Measurements from ENCODE around the gene CAMTA1.
"Not testable (repeated sequence)": the region's sequence is repeated elsewhere in the genome, so short reads cannot be mapped to it uniquely, and the experiment has no call there.

The CAMTA1 gene

GRCh38 chr1:7409278-7409677 is 624.0 kb downstream of the CAMTA1 start:
- Histone ChIP-seq H3K9me3 (ENCODE audit: control insufficient read depth, low read length) (no peaks in the 10 kb centered on the region), H3K4me3 (ENCODE audit: insufficient read depth, low read depth, low read length) (no peak overlapping the region), H3K27me3 (ENCODE audit: control insufficient read depth, insufficient read depth, low read length, poor library complexity, severe bottlenecking) (no peaks in the 10 kb centered on the region), H3K4me1 (ENCODE audit: control insufficient read depth, insufficient read depth, low read length) (no peaks in the 10 kb centered on the region), H3K27ac (ENCODE audit: insufficient read depth, low read depth, low read length, poor library complexity, severe bottlenecking) (no peak overlapping the region), H3K36me3 (ENCODE audit: control insufficient read depth, insufficient read depth, low read length) (no peaks in the 10 kb centered on the region)
- 89% methylated on average over 8 of the region's 8 CpGs for WGBS, 2 experiments

GRCh38 chr1:7410156-7410555 is 624.9 kb downstream of the CAMTA1 start:
- H3K36me3 ChIP-seq (ENCODE audit: control insufficient read depth, insufficient read depth, low read length): no peaks in the 10 kb centered on the region
- no peaks in the 10 kb centered on the region for H3K4me1 ChIP-seq (ENCODE audit: control insufficient read depth, insufficient read depth, low read length)
- H3K27ac ChIP-seq (ENCODE audit: insufficient read depth, low read depth, low read length, poor library complexity, severe bottlenecking): no peak overlapping the region
- no peaks in the 10 kb centered on the region for H3K9me3 ChIP-seq (ENCODE audit: control insufficient read depth, low read length)
- WGBS, 2 experiments: 89 to 90% methylated on average over 10 of the region's 10 CpGs
- H3K4me3 ChIP-seq (ENCODE audit: insufficient read depth, low read depth, low read length): no peak overlapping the region
- H3K27me3 ChIP-seq (ENCODE audit: control insufficient read depth, insufficient read depth, low read length, poor library complexity, severe bottlenecking): no peaks in the 10 kb centered on the region

- H3K4me1 ChIP-seq (ENCODE audit: control insufficient read depth, insufficient read depth, low read length); H3K9me3 ChIP-seq (ENCODE audit: control insufficient read depth, low read length); H3K27me3 ChIP-seq (ENCODE audit: control insufficient read depth, insufficient read depth, low read length, poor library complexity, severe bottlenecking); H3K4me3 ChIP-seq (ENCODE audit: insufficient read depth, low read depth, low read length); H3K27ac ChIP-seq (ENCODE audit: insufficient read depth, low read depth, low read length, poor library complexity, severe bottlenecking); H3K36me3 ChIP-seq (ENCODE audit: control insufficient read depth, insufficient read depth, low read length): not testable (repeated sequence)
- WGBS, 2 experiments: 95 to 97% methylated on average over 12 of the region's 12 CpGs
Measured at GRCh38 chr1:7417618-7418017, 632.4 kb downstream of the CAMTA1 start.

GRCh38 chr1:7418442-7419080 is 633.3 kb downstream of the CAMTA1 start:
- Histone ChIP-seq H3K4me3 (ENCODE audit: insufficient read depth, low read depth, low read length) (no peak overlapping the region), H3K27ac (ENCODE audit: insufficient read depth, low read depth, low read length, poor library complexity, severe bottlenecking) (no peak overlapping the region), H3K27me3 (ENCODE audit: control insufficient read depth, insufficient read depth, low read length, poor library complexity, severe bottlenecking) (no peaks in the 10 kb centered on the region), H3K9me3 (ENCODE audit: control insufficient read depth, low read length) (no peaks in the 10 kb centered on the region), H3K36me3 (ENCODE audit: control insufficient read depth, insufficient read depth, low read length) (no peaks in the 10 kb centered on the region), H3K4me1 (ENCODE audit: control insufficient read depth, insufficient read depth, low read length) (no peaks in the 10 kb centered on the region)
- WGBS, 2 experiments: 81 to 83% methylated on average over 10 of the region's 11 CpGs

- no peak overlapping the region for H3K4me3 ChIP-seq (ENCODE audit: insufficient read depth, low read depth, low read length)
- 77 to 78% methylated on average over 9 of the region's 9 CpGs for WGBS, 2 experiments
- H3K4me1 ChIP-seq (ENCODE audit: control insufficient read depth, insufficient read depth, low read length): no peaks in the 10 kb centered on the region
- H3K27me3 ChIP-seq (ENCODE audit: control insufficient read depth, insufficient read depth, low read length, poor library complexity, severe bottlenecking): no peaks in the 10 kb centered on the region
- no peak overlapping the region for H3K27ac ChIP-seq (ENCODE audit: insufficient read depth, low read depth, low read length, poor library complexity, severe bottlenecking)
- H3K36me3 ChIP-seq (ENCODE audit: control insufficient read depth, insufficient read depth, low read length): no peaks in the 10 kb centered on the region
- H3K9me3 ChIP-seq (ENCODE audit: control insufficient read depth, low read length): no peaks in the 10 kb centered on the region
Measured at GRCh38 chr1:7420098-7420445, 634.8 kb downstream of the CAMTA1 start.

- Histone ChIP-seq H3K27ac (ENCODE audit: insufficient read depth, low read depth, low read length, poor library complexity, severe bottlenecking) (no peak overlapping the region), H3K4me3 (ENCODE audit: insufficient read depth, low read depth, low read length) (no peak overlapping the region), H3K27me3 (ENCODE audit: control insufficient read depth, insufficient read depth, low read length, poor library complexity, severe bottlenecking) (no peaks in the 10 kb centered on the region), H3K9me3 (ENCODE audit: control insufficient read depth, low read length) (no peaks in the 10 kb centered on the region), H3K36me3 (ENCODE audit: control insufficient read depth, insufficient read depth, low read length) (no peaks in the 10 kb centered on the region), H3K4me1 (ENCODE audit: control insufficient read depth, insufficient read depth, low read length) (no peaks in the 10 kb centered on the region)
- 93 to 94% methylated on average over 6 of the region's 6 CpGs for WGBS, 2 experiments
Measured at GRCh38 chr1:7420470-7421100, 635.3 kb downstream of the CAMTA1 start.

GRCh38 chr1:7421471-7422075 is 636.3 kb downstream of the CAMTA1 start:
- H3K9me3 ChIP-seq (ENCODE audit: control insufficient read depth, low read length): no peaks in the 10 kb centered on the region
- H3K4me3 ChIP-seq (ENCODE audit: insufficient read depth, low read depth, low read length): no peak overlapping the region
- no peaks in the 10 kb centered on the region for H3K27me3 ChIP-seq (ENCODE audit: control insufficient read depth, insufficient read depth, low read length, poor library complexity, severe bottlenecking)
- H3K27ac ChIP-seq (ENCODE audit: insufficient read depth, low read depth, low read length, poor library complexity, severe bottlenecking): no peak overlapping the region
- H3K4me1 ChIP-seq (ENCODE audit: control insufficient read depth, insufficient read depth, low read length): no peaks in the 10 kb centered on the region
- H3K36me3 ChIP-seq (ENCODE audit: control insufficient read depth, insufficient read depth, low read length): no peaks in the 10 kb centered on the region
- WGBS, 2 experiments: 93 to 96% methylated on average over 12 of the region's 12 CpGs

GRCh38 chr1:7422081-7422480 is 636.8 kb downstream of the CAMTA1 start:
- 94 to 96% methylated on average over 6 of the region's 6 CpGs for WGBS, 2 experiments
- H3K9me3 ChIP-seq (ENCODE audit: control insufficient read depth, low read length): no peaks in the 10 kb centered on the region
- H3K4me1 ChIP-seq (ENCODE audit: control insufficient read depth, insufficient read depth, low read length): no peaks in the 10 kb centered on the region
- H3K27me3 ChIP-seq (ENCODE audit: control insufficient read depth, insufficient read depth, low read length, poor library complexity, severe bottlenecking): no peaks in the 10 kb centered on the region
- H3K27ac ChIP-seq (ENCODE audit: insufficient read depth, low read depth, low read length, poor library complexity, severe bottlenecking): no peak overlapping the region
- H3K4me3 ChIP-seq (ENCODE audit: insufficient read depth, low read depth, low read length): no peak overlapping the region
- no peaks in the 10 kb centered on the region for H3K36me3 ChIP-seq (ENCODE audit: control insufficient read depth, insufficient read depth, low read length)

GRCh38 chr1:7422561-7422960 is 637.3 kb downstream of the CAMTA1 start:
- no peaks in the 10 kb centered on the region for H3K9me3 ChIP-seq (ENCODE audit: control insufficient read depth, low read length)
- no peak overlapping the region for H3K27ac ChIP-seq (ENCODE audit: insufficient read depth, low read depth, low read length, poor library complexity, severe bottlenecking)
- no peaks in the 10 kb centered on the region for H3K36me3 ChIP-seq (ENCODE audit: control insufficient read depth, insufficient read depth, low read length)
- no peaks in the 10 kb centered on the region for H3K4me1 ChIP-seq (ENCODE audit: control insufficient read depth, insufficient read depth, low read length)
- H3K4me3 ChIP-seq (ENCODE audit: insufficient read depth, low read depth, low read length): no peak overlapping the region
- no peaks in the 10 kb centered on the region for H3K27me3 ChIP-seq (ENCODE audit: control insufficient read depth, insufficient read depth, low read length, poor library complexity, severe bottlenecking)
- 92 to 95% methylated on average over 3 of the region's 3 CpGs for WGBS, 2 experiments

GRCh38 chr1:7422966-7423365 is 637.7 kb downstream of the CAMTA1 start:
- Histone ChIP-seq H3K9me3 (ENCODE audit: control insufficient read depth, low read length) (no peaks in the 10 kb centered on the region), H3K27me3 (ENCODE audit: control insufficient read depth, insufficient read depth, low read length, poor library complexity, severe bottlenecking) (no peaks in the 10 kb centered on the region), H3K4me3 (ENCODE audit: insufficient read depth, low read depth, low read length) (no peak overlapping the region), H3K27ac (ENCODE audit: insufficient read depth, low read depth, low read length, poor library complexity, severe bottlenecking) (no peak overlapping the region), H3K36me3 (ENCODE audit: control insufficient read depth, insufficient read depth, low read length) (no peaks in the 10 kb centered on the region), H3K4me1 (ENCODE audit: control insufficient read depth, insufficient read depth, low read length) (no peaks in the 10 kb centered on the region)
- WGBS, 2 experiments: 86 to 89% methylated on average over 9 of the region's 9 CpGs
